ENCODE measurements around the gene PPP4R4. TPM values are rescaled to one million over a fixed set of nuclear protein-coding genes. Genes with fewer than 3 reads are reported as not detected.
"Not testable (repeated sequence)": the region's sequence is repeated elsewhere in the genome, so short reads cannot be mapped to it uniquely, and the experiment has no call there.

Gene PPP4R4
- total RNA-seq, 1 donor from 2014 or later = 0.30 TPM

DNA sequence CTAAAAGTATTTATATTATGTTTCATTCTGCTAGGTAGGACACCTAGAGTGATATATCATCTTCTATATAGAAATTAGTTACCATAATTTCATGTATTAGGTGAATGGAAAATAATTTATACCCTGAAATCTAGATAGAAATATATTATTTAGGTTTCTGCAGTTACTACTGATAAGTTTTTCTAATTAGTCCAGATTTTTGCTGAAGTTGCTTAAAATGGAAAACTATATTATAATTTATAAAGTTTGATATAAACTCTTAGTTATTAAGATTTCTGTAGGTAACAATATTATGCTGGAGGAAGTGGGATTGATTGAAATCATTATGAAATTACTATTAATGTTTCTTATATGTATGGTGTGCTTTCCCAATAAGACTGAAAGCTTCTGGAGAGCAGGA lies 62.9 kb downstream of the PPP4R4 start:
- ATAC-seq (no peak), DNase-seq (no peak)
- intact Hi-C loops (cut with micrococcal nuclease) = no loop called here

DNA sequence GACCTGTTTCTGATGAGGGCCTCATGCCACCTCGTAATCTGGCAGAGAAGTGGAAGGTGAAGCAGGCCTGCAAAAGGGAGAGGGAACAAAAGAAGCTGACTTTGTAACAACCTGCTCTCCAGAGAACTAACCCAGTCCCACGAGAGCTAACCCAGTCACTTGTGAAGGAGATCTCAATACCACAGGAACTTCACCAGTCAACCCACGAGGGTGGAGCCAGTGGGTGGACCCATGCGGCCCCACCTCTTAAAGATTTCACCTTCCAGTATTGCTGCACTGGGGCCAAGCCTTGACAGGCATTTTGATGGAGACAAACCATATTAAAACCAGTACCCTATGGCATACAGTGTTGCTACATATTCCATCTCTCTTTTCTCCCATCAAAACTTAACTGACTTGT lies 63.9 kb downstream of the PPP4R4 start:
- DNase-seq = no peak

DNA sequence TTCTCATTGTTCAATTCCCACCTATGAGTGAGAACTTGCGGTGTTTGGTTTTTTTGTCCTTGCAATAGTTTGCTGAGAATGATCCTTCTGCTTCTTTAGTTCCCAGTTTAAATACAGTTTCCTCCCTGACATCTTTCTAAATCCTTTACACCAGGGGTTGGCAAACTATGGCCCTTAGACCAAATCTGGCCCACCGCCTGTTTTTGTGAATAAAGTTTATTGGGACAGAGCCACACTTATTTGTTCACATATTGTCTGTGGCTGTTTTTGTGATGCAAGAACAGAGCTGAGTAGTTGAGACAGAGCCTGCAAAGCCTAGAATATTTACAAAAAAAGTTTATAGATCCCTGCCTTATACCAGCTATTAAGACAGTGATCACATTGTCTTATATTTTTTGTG lies 65.3 kb downstream of the PPP4R4 start:
- intact Hi-C loops (cut with micrococcal nuclease) = no loop called here
- ATAC-seq (no peak), DNase-seq (no peak)

More for the DNA sequence above, 63.9 kb downstream of the PPP4R4 start:
- intact Hi-C loops (cut with micrococcal nuclease) = no loop called here
- ATAC-seq = no peak

DNA sequence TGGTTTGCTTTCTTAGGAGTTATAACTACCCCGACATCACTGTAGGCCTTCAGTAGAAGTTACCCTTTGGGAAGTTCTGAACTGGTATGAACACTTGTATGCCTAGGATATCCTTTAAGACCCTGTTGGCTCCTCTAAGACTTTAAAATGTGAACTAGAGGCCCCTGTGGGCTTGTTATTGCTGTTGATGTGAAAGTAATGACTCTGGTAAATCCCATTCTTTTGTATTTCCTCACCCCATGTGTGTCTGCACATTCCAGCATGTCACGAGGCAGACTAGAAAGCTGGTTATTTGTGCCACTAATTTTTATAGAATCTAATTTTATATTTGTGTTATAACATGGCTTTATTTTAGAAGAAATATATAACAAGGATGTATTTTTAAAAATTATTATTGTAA lies 70.1 kb downstream of the PPP4R4 start:
- intact Hi-C loops (cut with micrococcal nuclease) = no loop called here
- no peak for ATAC-seq
- no peak for DNase-seq

GRCh38 chr14:94264195-94264594 lies 90.1 kb downstream of the PPP4R4 start:
- ATAC-seq; DNase-seq; intact Hi-C loops (cut with micrococcal nuclease): not testable (repeated sequence)

DNA sequence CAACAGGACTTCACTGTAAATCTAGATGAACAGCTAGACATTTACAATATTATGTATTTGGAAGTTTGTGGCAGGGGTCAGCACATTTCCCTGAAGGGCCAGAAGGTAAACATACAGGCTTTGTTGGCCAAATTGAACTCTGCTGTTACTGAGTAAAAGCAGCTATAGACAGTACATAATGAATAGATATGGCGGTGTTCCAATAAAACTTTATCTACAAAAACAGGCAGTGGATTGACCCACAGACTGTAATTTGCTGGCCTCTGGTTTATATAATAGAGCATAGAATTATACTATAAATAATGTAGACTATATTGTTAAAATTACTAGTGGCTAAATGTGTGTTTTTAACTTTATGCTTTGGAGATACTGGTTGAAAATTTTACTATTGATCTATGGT lies 93.2 kb downstream of the PPP4R4 start:
- DNase-seq (no peak), ATAC-seq (no peak)
- intact Hi-C loops (cut with micrococcal nuclease) = no loop called here

DNA sequence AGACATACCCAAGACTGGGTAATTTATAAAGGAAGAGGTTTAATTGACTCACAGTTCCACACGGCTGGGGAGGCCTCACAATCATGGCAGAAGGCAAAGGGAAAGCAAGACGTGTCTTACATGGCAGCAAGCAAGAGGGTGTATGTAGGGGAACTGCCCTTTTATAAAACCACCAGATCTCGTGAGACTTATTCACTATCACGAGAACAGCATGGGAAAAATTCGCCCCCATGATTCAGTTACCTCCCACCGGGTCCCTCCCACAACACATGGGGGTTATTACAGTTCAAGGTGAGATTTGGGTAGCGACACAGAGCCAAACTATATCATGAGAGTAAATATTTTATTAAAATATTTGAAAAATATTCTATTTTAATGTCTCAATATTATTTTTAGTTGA lies 94.5 kb downstream of the PPP4R4 start:
- DNase-seq; ATAC-seq; intact Hi-C loops (cut with micrococcal nuclease): not testable (repeated sequence)

GRCh38 chr14:94269156-94269555 lies 95.0 kb downstream of the PPP4R4 start:
- ATAC-seq (no peak), DNase-seq (no peak)
- intact Hi-C loops (cut with micrococcal nuclease) = no loop called here

DNA sequence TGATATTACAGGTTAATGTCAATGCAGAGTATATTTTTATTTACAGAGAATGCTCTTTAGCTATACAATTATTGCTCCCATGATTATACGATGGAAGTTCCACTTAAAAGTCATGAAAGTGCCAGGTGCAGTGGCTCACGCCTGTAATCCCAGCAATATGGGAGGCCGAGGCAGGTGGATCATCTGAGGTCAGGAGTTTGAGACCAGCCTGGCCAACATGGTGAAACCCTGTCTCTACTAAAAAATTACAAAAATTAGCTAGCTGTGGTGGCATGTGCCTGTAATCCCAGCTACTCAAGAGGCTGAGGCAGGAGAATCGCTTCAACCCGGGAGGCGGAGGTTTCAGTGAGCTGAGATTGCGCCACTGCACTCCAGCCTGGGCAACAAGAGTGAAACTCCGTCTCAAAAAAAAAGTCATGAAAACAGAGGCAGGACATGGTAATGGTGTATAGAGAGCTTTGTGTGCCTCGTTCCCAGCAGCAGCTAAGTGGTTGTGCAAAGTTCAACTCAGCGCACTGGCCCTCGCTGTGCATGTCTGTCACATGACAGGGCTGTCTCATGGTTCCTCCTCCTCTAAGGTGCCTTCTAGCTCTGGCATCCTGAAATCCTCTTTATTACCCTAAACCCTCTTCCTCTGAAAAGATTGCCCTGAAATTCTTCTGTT lies 102.9 kb downstream of the PPP4R4 start:
- intact Hi-C loops (cut with micrococcal nuclease); DNase-seq; ATAC-seq: not testable (repeated sequence)

- intact Hi-C loops (cut with micrococcal nuclease) = no loop called here
- ATAC-seq (no peak), DNase-seq (no peak)
These were observed 104.6 kb downstream of the PPP4R4 start for GRCh38 chr14:94278731-94279130.

DNA sequence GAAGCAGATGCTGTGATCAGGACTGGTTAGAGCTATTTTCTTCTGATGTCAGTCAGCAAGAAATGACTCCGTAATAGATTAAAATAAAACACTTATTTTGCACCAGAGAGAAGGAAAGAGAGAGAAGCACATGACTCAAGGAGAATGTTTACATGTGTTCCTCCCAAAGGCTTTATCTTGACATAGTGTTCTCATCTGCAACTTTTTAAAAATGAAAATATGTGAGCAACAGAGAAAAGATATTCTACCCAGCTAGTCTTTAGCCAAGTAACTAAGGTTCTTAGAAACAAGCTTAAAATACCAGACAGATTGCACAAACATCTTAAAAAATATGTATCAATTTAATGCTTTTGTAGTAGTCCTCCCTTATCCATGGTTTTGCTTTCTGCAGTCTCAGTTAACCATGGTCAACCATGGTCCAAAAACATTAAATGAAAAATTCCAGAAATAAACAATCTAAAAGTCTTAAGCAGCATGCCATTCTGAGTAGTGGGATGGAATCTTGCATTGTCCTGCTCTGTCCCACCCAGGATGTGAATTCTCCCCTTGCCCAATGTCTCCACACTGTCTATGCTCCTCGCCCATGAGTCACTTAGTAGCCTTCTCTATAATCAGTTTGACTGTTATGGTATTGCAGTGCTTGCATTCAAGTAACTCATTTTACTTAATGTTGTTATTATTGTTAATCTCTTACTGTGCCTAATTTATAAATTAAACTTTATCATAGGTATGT lies 109.0 kb downstream of the PPP4R4 start:
- intact Hi-C loops (cut with micrococcal nuclease) = no loop called here
- DNase-seq (no peak), ATAC-seq (no peak)

DNA sequence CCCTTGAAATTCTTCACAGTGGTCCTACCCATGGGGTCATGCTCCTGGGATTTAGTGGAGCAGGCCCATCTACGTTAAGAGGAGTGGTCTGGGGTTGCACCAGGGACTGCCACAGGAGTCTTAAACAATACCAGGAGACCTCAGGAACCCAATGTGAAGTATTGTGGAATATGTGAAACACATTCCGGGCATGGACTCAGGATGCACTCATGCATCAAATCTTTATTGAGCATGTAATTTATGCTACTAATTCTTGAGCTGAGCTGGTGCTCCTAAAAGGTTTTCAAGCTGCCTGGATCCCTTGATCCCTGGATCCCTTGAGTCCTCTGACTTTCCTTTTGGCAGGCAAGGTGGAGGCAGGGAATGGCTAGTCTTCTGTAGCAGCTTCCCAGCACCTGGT lies 110.1 kb downstream of the PPP4R4 start:
- ATAC-seq = no peak
- DNase-seq = no peak
- intact Hi-C loops (cut with micrococcal nuclease) = no loop called here

DNA sequence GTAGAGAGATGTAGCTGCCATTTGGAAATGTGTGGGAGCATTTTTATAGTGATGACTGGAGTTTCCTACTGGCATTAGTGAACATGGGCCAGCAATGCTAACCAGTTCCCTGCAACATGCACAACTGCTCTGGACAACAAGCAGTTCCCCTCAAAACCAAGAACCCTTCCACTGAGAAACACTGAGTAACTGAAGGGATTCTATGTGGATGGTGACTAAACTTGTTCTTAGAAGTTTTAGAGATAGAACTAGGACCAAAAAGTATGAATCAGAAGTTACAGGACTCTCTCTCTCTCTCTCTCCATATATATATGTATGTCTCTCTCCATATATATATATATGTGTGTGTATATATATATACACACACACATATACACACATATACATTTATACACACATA lies 111.0 kb downstream of the PPP4R4 start:
- intact Hi-C loops (cut with micrococcal nuclease) = no loop called here
- DNase-seq (no peak), ATAC-seq (no peak)

DNA sequence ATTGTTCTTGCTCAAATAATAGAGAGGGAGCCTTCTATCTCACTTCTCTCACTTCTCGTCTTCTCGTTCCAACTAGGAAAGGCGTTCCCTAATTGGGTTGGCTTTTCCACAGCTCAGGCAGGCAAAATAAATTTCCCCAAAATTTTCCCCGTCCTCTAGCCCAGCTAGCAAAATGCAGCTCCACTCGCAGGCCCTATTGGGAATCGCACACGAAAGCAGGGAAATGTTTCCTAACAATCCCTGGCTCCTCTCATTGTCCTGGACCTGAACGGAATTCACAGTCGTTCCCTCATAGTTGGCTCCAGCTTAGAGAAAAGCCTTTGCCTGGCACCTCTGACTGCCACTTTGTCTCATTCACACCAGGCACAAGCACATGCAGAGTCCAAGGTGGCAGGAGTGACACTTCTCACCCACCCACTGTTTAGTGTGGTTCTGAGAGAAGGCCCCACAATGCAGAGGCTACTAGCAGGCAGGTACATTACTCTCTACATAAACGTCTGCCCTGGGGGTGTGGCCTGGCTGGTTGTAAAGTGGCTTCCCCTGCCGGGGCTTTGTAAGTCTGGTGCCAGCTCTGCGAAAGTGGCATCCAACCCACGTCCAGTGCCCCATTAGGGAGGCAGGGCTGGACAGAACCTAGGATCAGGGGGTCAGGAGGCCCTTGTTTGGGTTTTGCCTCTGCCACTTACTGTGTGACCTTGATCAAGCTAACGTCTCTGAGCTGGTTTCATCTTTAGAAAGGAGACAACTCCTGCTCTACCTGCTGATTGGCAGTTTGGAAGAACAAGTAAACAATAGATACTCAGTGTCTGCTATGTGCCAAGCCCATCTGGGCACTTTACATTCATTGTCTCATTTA lies 114.7 kb downstream of the PPP4R4 start:
- ATAC-seq = no peak
- intact Hi-C loops (cut with micrococcal nuclease) = no loop called here
- no peak for DNase-seq

- ATAC-seq (no peak), DNase-seq (no peak)
- intact Hi-C loops (cut with micrococcal nuclease) = no loop called here
These were observed 116.1 kb downstream of the PPP4R4 start for GRCh38 chr14:94290197-94290596.

DNA sequence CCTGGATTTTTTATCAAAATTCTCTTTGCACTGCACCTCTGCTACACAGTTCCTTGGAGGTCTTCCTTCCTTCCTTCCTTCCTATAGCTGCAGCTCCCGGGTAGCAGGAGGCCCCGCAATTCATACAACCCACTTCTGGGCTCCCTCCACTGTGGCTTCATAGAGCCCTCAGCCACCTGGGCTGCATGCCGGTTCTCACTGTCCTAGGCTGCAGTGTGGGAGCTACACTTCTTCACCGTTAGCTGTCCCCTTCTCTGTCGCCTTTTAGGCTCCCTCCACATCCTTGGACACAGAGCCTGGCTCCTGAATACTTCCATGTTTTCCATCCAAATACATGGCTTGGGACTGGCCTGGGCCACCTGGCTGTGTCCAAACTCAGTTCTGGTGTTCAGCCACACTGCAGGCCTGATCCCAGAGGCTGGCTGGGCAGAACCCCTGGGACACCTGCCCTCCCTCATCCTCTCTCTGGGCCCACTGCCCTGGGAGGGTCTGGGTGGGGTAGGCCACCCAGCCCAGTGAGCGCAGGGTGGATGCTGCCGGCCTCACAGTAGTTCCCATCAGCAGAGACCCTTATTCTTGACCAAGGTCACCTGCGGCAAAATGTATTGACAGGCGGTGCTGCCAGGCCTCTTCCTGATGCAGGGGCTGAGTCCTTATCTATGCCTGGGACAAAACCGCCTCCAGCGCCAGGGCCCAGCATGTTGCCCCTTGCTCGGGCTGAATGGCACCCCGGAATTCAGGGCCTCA lies 117.2 kb downstream of the PPP4R4 start:
- no peak for ATAC-seq
- no peak for DNase-seq
- intact Hi-C loops (cut with micrococcal nuclease) = no loop called here

DNA sequence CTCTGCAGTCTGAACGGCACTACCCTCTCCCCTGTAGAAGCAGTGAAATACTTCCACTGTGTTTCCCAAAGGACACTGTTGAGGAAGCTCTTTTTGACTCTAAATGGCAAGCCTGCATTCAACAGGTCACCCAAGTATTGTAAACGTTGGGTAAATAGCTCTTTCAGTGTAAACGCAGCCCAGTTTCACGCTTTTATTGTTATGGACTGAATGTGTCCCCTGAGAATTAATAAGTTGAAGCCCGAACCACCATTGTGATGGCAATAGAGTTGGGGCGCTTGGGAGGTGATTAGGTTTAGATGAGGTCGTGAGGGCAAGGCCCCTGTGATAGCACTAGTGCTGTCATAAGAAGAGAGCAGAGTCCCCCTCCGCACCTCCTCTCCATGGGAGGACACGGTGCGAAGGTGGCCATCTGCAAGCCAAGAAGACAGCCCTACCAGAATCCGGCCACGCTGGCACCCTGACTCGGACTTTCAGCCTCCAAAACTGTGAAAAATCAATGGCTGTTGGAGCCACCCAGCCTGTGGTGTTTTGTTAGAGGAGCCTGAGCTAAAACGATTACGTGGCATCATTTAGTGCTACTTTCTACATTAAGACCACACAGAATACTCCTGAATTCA lies 117.9 kb downstream of the PPP4R4 start:
- intact Hi-C loops (cut with micrococcal nuclease) = no loop called here
- DNase-seq = no peak
- ATAC-seq = no peak

DNA sequence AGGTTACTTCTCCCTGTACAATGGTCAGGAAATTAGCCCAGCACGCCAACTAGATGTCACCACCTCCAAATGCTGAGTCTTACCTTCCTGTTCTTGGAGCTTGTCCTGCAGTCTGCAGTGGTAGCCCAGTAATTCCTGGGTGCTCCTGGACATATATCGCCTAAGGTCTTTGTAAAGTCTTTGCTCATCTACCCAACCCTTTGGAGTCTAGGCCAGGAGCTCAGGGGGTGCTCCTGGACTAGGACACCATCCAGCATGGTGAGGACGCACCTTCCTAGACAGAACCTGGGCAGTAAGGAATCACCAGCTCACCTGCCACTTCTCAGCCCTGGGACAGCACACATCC lies 118.4 kb downstream of the PPP4R4 start:
- intact Hi-C loops (cut with micrococcal nuclease) = no loop called here
- no peak for ATAC-seq
- no peak for DNase-seq
